HK-2 (cell line): ENCODE measurements around the gene BTF3L4.

Experiments
- DNase-seq: peaks from one replicate; pipeline ENCODE4 v3.0.0-alpha.2; 2018; ENCODE audit not compliant: unreplicated experiment

Gene BTF3L4

GRCh38 chr1:52123622-52124021 is 67.5 kb downstream of the BTF3L4 start:
- DNase-seq = no peak

- DNase-seq = no peak
These were observed 69.8 kb downstream of the BTF3L4 start for GRCh38 chr1:52125736-52126359.

GRCh38 chr1:52127181-52128180 is 71.4 kb downstream of the BTF3L4 start:
- DNase-seq = no peak

GRCh38 chr1:52139817-52140540 is 83.9 kb downstream of the BTF3L4 start:
- DNase-seq = no peak
